IMR-90 (cell line): ENCODE data around the gene NDOR1.

ENCODE experiments used
- CEBPB ChIP-seq: IDR thresholded peaks from 2 replicates; pipeline ENCODE4 v1.6.1; 2012; ENCODE audit warnings: low read depth, low read length, improper control_type of control experiment
- CTCF ChIP-seq: conservative IDR thresholded peaks from 2 replicates; pipeline ENCODE4 v1.5.1; 2012; ENCODE audit warnings: mild to moderate bottlenecking, low read depth, low read length, improper control_type of control experiment
- ELK1 ChIP-seq: fragments of 150-350 bp; IDR thresholded peaks from 2 replicates; pipeline ENCODE4 v1.6.1; 2016; ENCODE audit warnings: low read depth, mild to moderate bottlenecking, low read length, moderate library complexity, borderline replicate concordance
- MXI1 ChIP-seq: IDR thresholded peaks from 2 replicates; pipeline ENCODE4 v1.6.1; 2012; ENCODE audit warnings: low read depth, mild to moderate bottlenecking, low read length, moderate library complexity, borderline replicate concordance
- POLR2A ChIP-seq: IDR thresholded peaks from 2 replicates; pipeline ENCODE4 v1.6.1; 2012; ENCODE audit warnings: mild to moderate bottlenecking, low read depth, low read length

- no peak for TF ChIP-seq MXI1
- no peak for TF ChIP-seq CTCF
- TF ChIP-seq POLR2A: no peak
- TF ChIP-seq CEBPB: no peak
- TF ChIP-seq ELK1: no peak
These were observed 46.2 kb downstream of the NDOR1 start for GRCh38 chr9:137251490-137252268.
